ENCODE results near the gene MRPS18C.

- no peak for TF ChIP-seq POLR2AphosphoS5 (IDR thresholded peaks at IDR 0.05)
- TF ChIP-seq, protein P1, sequence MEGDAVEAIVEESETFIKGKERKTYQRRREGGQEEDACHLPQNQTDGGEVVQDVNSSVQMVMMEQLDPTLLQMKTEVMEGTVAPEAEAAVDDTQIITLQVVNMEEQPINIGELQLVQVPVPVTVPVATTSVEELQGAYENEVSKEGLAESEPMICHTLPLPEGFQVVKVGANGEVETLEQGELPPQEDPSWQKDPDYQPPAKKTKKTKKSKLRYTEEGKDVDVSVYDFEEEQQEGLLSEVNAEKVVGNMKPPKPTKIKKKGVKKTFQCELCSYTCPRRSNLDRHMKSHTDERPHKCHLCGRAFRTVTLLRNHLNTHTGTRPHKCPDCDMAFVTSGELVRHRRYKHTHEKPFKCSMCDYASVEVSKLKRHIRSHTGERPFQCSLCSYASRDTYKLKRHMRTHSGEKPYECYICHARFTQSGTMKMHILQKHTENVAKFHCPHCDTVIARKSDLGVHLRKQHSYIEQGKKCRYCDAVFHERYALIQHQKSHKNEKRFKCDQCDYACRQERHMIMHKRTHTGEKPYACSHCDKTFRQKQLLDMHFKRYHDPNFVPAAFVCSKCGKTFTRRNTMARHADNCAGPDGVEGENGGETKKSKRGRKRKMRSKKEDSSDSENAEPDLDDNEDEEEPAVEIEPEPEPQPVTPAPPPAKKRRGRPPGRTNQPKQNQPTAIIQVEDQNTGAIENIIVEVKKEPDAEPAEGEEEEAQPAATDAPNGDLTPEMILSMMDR (IDR thresholded peaks at IDR 0.05): no peak
These were observed 48.1 kb downstream of the MRPS18C start for GRCh38 chr4:83503974-83504373.

Measured in transverse colon (tissue), 4 donors.